Liver (tissue), 9 donors: ENCODE measurements around the gene CNTLN. TPM values are rescaled to one million over a fixed set of nuclear protein-coding genes. Genes with fewer than 3 reads are reported as not detected.
A peak's percentile ranks its signal among the peaks of the same experiment; 100 is the strongest.

Experiments
- DNase-seq: peaks from one replicate; pipeline ENCODE4 v3.0.0-alpha.2; 2017; ENCODE audit warnings: low spot score
- H3K27ac ChIP-seq, 2 donors: one replicate each; pipeline ENCODE4 v1.7.0; 2013; ENCODE audit warnings: inconsistent platforms in 2 of 2, low read length in 2 of 2, control low read depth in 1 of 2, low read depth in 1 of 2, mild to moderate bottlenecking in 1 of 2
- H3K27me3 ChIP-seq, 4 donors: one replicate each; pipeline versions ENCODE4 v1.6.1 to v1.7.0; 2013; ENCODE audit warnings: low read length in 3 of 4, inconsistent platforms in 1 of 4, mild to moderate bottlenecking in 1 of 4, moderate library complexity in 1 of 4; ENCODE audit not compliant: control insufficient read depth in 4 of 4, insufficient read depth in 4 of 4
- H3K36me3 ChIP-seq, 4 donors: one replicate each; pipeline versions ENCODE4 v1.6.1 to v1.7.0; 2013; ENCODE audit warnings: low read length in 3 of 4, mild to moderate bottlenecking in 3 of 4, low read depth in 1 of 4, moderate library complexity in 1 of 4; ENCODE audit not compliant: control insufficient read depth in 4 of 4, insufficient read depth in 3 of 4
- H3K4me1 ChIP-seq, 4 donors: one replicate each; pipeline versions ENCODE4 v1.6.1 to v1.7.0; 2013; ENCODE audit warnings: low read length in 3 of 4, mild to moderate bottlenecking in 3 of 4, moderate library complexity in 1 of 4; ENCODE audit not compliant: control insufficient read depth in 4 of 4, insufficient read depth in 4 of 4
- H3K4me3 ChIP-seq, 3 donors: one replicate each; pipeline versions ENCODE4 v1.6.1 to v1.7.0; 2013; ENCODE audit warnings: low read length in 3 of 3, control low read depth in 1 of 3, low read depth in 1 of 3, mild to moderate bottlenecking in 1 of 3
- H3K9ac ChIP-seq, 2 donors: one replicate each; pipeline ENCODE4 v1.7.0; 2013; ENCODE audit warnings: low read length in 2 of 2, mild to moderate bottlenecking in 2 of 2, moderate library complexity in 2 of 2, control low read depth in 1 of 2, low read depth in 1 of 2
- H3K9me3 ChIP-seq, 4 donors: one replicate each; pipeline versions ENCODE4 v1.6.1 to v1.7.0; 2013; ENCODE audit warnings: low read length in 3 of 4; ENCODE audit not compliant: control insufficient read depth in 4 of 4
- ATF3 ChIP-seq: IDR thresholded peaks from 2 replicates; pipeline ENCODE4 v1.6.1; 2016; ENCODE audit warnings: antibody characterized with exemption
- EGR1 ChIP-seq, 2 donors: IDR thresholded peaks; 2 replicates each; pipeline ENCODE4 v1.6.1; 2016 to 2018; ENCODE audit warnings: antibody characterized with exemption in 2 of 2, low read depth in 2 of 2
- FOXA1 ChIP-seq: IDR thresholded peaks from 2 replicates; pipeline ENCODE4 v1.6.1; 2016; ENCODE audit warnings: antibody characterized with exemption
- FOXA2 ChIP-seq: IDR thresholded peaks from 2 replicates; pipeline ENCODE4 v1.6.1; 2016; ENCODE audit warnings: antibody characterized with exemption
- GABPA ChIP-seq, 2 donors: IDR thresholded peaks in 1 of 2; conservative IDR thresholded peaks in 1 of 2; 2 replicates each; pipeline ENCODE4 v1.6.1; 2016; ENCODE audit warnings: antibody characterized with exemption in 2 of 2, mild to moderate bottlenecking in 1 of 2, moderate library complexity in 1 of 2
- HNF4A ChIP-seq, 2 donors: conservative IDR thresholded peaks; 2 replicates each; pipeline ENCODE4 v1.6.1; 2016; ENCODE audit warnings: antibody characterized with exemption in 2 of 2, mild to moderate bottlenecking in 2 of 2
- HNF4G ChIP-seq: IDR thresholded peaks from 2 replicates; pipeline ENCODE4 v1.6.1; 2016; ENCODE audit warnings: antibody characterized with exemption
- JUND ChIP-seq, 2 donors: IDR thresholded peaks; 2 replicates each; pipeline ENCODE4 v1.6.1; 2016; ENCODE audit warnings: antibody characterized with exemption in 2 of 2
- MAX ChIP-seq: IDR thresholded peaks from 2 replicates; pipeline ENCODE4 v1.6.1; 2016; ENCODE audit warnings: antibody characterized with exemption
- NR2F2 ChIP-seq: IDR thresholded peaks from 2 replicates; pipeline ENCODE4 v1.6.1; 2016; ENCODE audit warnings: antibody characterized with exemption
- RAD21 ChIP-seq, 2 donors: IDR thresholded peaks; 2 replicates each; pipeline ENCODE4 v1.6.1; 2016; ENCODE audit warnings: antibody characterized with exemption in 2 of 2, mild to moderate bottlenecking in 2 of 2
- RXRA ChIP-seq, 2 donors: IDR thresholded peaks; 2 replicates each; pipeline ENCODE4 v1.6.1; 2017 to 2018; ENCODE audit warnings: antibody characterized with exemption in 2 of 2, mild to moderate bottlenecking in 1 of 2
- SP1 ChIP-seq: IDR thresholded peaks from 2 replicates; pipeline ENCODE4 v1.6.1; 2018; ENCODE audit warnings: antibody characterized with exemption, mild to moderate bottlenecking
- TAF1 ChIP-seq: conservative IDR thresholded peaks from 2 replicates; pipeline ENCODE4 v1.6.1; 2016; ENCODE audit warnings: antibody characterized with exemption, mild to moderate bottlenecking
- YY1 ChIP-seq: IDR thresholded peaks from 2 replicates; pipeline ENCODE4 v1.6.1; 2016; ENCODE audit warnings: antibody characterized with exemption, mild to moderate bottlenecking
- ZBTB33 ChIP-seq: IDR thresholded peaks from 2 replicates; pipeline ENCODE4 v1.6.1; 2016; ENCODE audit warnings: antibody characterized with exemption
- WGBS: extraction: QIAGEN DNeasy Blood & Tissue Kit; methylation state at CpG from one replicate; pipeline ENCODE4 v1.1.7; 2013; 5-methylcytosine and 5-hydroxymethylcytosine counted together
- polyA plus RNA-seq, 2 donors: library from polyadenylated mRNA; stranded (reverse) in 1 of 2; unstranded in 1 of 2; fragments of 200-250 nt in 1 of 2; fragments of >200 nt in 1 of 2; fragmentation: Nextera tagmentation in 1 of 2; extraction: Ambion mirVana in 1 of 2; gene quantifications; one replicate each; pipeline versions ENCODE4 v1.2.1 to v1.2.3, GENCODE V29; 2013 to 2015
- total RNA-seq, 2 donors: library from RNA; depleted of rRNA; stranded (reverse); fragments of >200 nt; gene quantifications; one replicate each; pipeline ENCODE4 v1.2.3, GENCODE V29; 2014
- TF ChIP-seq, protein P1 (sequence below): fragments of 150-350 bp; IDR thresholded peaks from 2 replicates; pipeline ENCODE4 v1.5.1; 2017; ENCODE audit warnings: improper control_type of control experiment, low read depth, low read length; ENCODE audit not compliant: missing input control
- donor health status: healthy.
- donor health status: healthy.
- donor health status: healthy.
- donor health status: healthy.
- donor health status: healthy.

Gene CNTLN
- total and polyA plus RNA-seq, 4 donors: 2.8 to 31.4 (median 11.0) TPM

- TF ChIP-seq SP1: peak; percentile 58
- peak; percentile 16 for TF ChIP-seq FOXA1
- TF ChIP-seq JUND (IDR thresholded peaks at IDR 0.05): peak; percentile 61 to 66
- TF ChIP-seq HNF4G: no peak
- no peak for TF ChIP-seq ATF3
- no peak for TF ChIP-seq EGR1 (IDR thresholded peaks at IDR 0.05; ENCODE audit: low read depth in 2 of 2)
- no peak for TF ChIP-seq MAX
Observed at GRCh38 chr9:17138503-17138902, 3.7 kb downstream of the CNTLN start (continued).

GRCh38 chr9:17140418-17140817 lies 5.6 kb downstream of the CNTLN start:
- Histone ChIP-seq H3K9me3 (no peaks in the 10 kb centered on the region), H3K9ac (no peak overlapping the region), H3K36me3 (peaks cover 0 to 12% (median under 1%) of the 10 kb centered on the region in 4 donors), H3K4me1 (peaks cover 6 to 30% (median 16%) of the 10 kb centered on the region in 4 donors), H3K27me3 (no peaks in the 10 kb centered on the region), H3K27ac (no peak overlapping the region), H3K4me3 (no peak overlapping the region)
- DNase-seq: no peak
- 88% methylated on average over 5 of the region's 5 CpGs for WGBS
- TF ChIP-seq HNF4A (conservative IDR thresholded peaks at IDR 0.05): no peak
- no peak for TF ChIP-seq FOXA1
- TF ChIP-seq RXRA (IDR thresholded peaks at IDR 0.05): no peak
- TF ChIP-seq MAX: no peak
- TF ChIP-seq SP1: no peak
- no peak for TF ChIP-seq RAD21 (IDR thresholded peaks at IDR 0.05)
- no peak for TF ChIP-seq GABPA (IDR thresholded peaks at IDR 0.05 in 1 of 2, conservative IDR thresholded peaks at IDR 0.05 in 1 of 2)
- TF ChIP-seq ZBTB33: no peak
- TF ChIP-seq JUND (IDR thresholded peaks at IDR 0.05): no peak
- TF ChIP-seq, protein P1, sequence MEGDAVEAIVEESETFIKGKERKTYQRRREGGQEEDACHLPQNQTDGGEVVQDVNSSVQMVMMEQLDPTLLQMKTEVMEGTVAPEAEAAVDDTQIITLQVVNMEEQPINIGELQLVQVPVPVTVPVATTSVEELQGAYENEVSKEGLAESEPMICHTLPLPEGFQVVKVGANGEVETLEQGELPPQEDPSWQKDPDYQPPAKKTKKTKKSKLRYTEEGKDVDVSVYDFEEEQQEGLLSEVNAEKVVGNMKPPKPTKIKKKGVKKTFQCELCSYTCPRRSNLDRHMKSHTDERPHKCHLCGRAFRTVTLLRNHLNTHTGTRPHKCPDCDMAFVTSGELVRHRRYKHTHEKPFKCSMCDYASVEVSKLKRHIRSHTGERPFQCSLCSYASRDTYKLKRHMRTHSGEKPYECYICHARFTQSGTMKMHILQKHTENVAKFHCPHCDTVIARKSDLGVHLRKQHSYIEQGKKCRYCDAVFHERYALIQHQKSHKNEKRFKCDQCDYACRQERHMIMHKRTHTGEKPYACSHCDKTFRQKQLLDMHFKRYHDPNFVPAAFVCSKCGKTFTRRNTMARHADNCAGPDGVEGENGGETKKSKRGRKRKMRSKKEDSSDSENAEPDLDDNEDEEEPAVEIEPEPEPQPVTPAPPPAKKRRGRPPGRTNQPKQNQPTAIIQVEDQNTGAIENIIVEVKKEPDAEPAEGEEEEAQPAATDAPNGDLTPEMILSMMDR: no peak
- no peak for TF ChIP-seq YY1
- TF ChIP-seq NR2F2: no peak
- TF ChIP-seq ATF3: no peak
- TF ChIP-seq TAF1: no peak

DNA sequence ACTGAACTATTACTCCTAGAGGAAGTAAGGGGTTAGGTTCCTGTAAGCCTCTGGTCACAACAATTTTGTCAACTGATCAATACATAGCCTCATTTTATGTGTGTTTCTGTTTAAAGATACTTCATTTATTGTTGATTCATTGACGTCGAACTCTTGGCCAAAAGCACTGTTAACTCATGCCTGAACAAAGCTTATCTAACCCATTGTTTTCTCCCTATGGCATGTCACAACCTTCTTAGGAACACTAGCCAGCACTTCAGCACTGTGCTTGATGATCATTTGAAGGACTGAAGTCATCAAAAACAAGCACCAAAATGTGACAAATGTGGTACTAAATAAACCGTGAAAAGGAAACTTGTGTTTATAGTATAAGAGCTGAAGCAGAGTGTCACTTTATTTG lies 13.5 kb downstream of the CNTLN start:
- Histone ChIP-seq H3K27me3 (no peaks in the 10 kb centered on the region), H3K9ac (no peak overlapping the region), H3K4me1 (no peaks in the 10 kb centered on the region), H3K36me3 (peaks cover 0 to 16% (median 8%) of the 10 kb centered on the region in 4 donors), H3K4me3 (no peak overlapping the region), H3K9me3 (no peaks in the 10 kb centered on the region), H3K27ac (no peak overlapping the region)
- no peak for DNase-seq
- 49% methylated on average over 3 of the region's 3 CpGs for WGBS
- TF ChIP-seq FOXA2 (no peak), ZBTB33 (no peak), ATF3 (no peak), HNF4G (no peak), JUND (IDR thresholded peaks at IDR 0.05) (no peak)
- TF ChIP-seq, protein P1: no peak
